ENCODE data around the gene SLMAP. TPM values are rescaled to one million over a fixed set of nuclear protein-coding genes. Genes with fewer than 3 reads are reported as not detected.
A peak's percentile ranks its signal among the peaks of the same experiment; 100 is the strongest.

The SLMAP gene
- total RNA-seq (2014; rRNA removed; shearing (Covaris generic)), result 33.5 and 40.7 TPM in 2 replicates

- no peaks in the 10 kb centered on the region for H3K27me3 ChIP-seq (ENCODE audit: control insufficient read depth, insufficient read depth, low read length)
- H3K36me3 ChIP-seq (replicated peaks; ENCODE audit: control insufficient read depth, insufficient read depth, low read length), result peaks cover 1% of the 10 kb centered on the region; the same call in 1 of the 2 replicates
- DNase-seq, result peak; percentile 93
- H3K4me3 ChIP-seq (ENCODE audit: insufficient read depth, low read depth, low read length), result peak within 1 kb of the TSS; percentile 88
Observed at GRCh38 chr3:57755741-57756527, at the start of gene SLMAP. SLMAP (plus strand) TSS chr3:57756309; CDS start chr3:57757652, 1,343 bp downstream.

- no peaks in the 10 kb centered on the region for H3K36me3 ChIP-seq (replicated peaks; ENCODE audit: control insufficient read depth, insufficient read depth, low read length)
- DNase-seq, result no peak
- H3K4me3 ChIP-seq (ENCODE audit: insufficient read depth, low read depth, low read length), result no peak overlapping the region
- H3K27me3 ChIP-seq (ENCODE audit: control insufficient read depth, insufficient read depth, low read length), result no peaks in the 10 kb centered on the region
Observed at GRCh38 chr3:57706462-57706861, 49.6 kb upstream of the SLMAP start.

GRCh38 chr3:57709031-57709430 is 47.1 kb upstream of the SLMAP start:
- Histone ChIP-seq H3K36me3 (replicated peaks; ENCODE audit: control insufficient read depth, insufficient read depth, low read length) (no peaks in the 10 kb centered on the region), H3K4me3 (ENCODE audit: insufficient read depth, low read depth, low read length) (no peak overlapping the region), H3K27me3 (ENCODE audit: control insufficient read depth, insufficient read depth, low read length) (no peaks in the 10 kb centered on the region)
- no peak for DNase-seq

GRCh38 chr3:57709559-57709958 is 46.5 kb upstream of the SLMAP start:
- Histone ChIP-seq H3K4me3 (ENCODE audit: insufficient read depth, low read depth, low read length) (no peak overlapping the region), H3K36me3 (replicated peaks; ENCODE audit: control insufficient read depth, insufficient read depth, low read length) (no peaks in the 10 kb centered on the region), H3K27me3 (ENCODE audit: control insufficient read depth, insufficient read depth, low read length) (no peaks in the 10 kb centered on the region)
- DNase-seq, result no peak

GRCh38 chr3:57715686-57716085 is 40.4 kb upstream of the SLMAP start:
- no peaks in the 10 kb centered on the region for H3K27me3 ChIP-seq (ENCODE audit: control insufficient read depth, insufficient read depth, low read length)
- no peak for DNase-seq

GRCh38 chr3:57717205-57717868 is 38.8 kb upstream of the SLMAP start:
- DNase-seq, result no peak
- Histone ChIP-seq H3K4me3 (ENCODE audit: insufficient read depth, low read depth, low read length) (no peak overlapping the region), H3K27me3 (ENCODE audit: control insufficient read depth, insufficient read depth, low read length) (no peaks in the 10 kb centered on the region), H3K36me3 (replicated peaks; ENCODE audit: control insufficient read depth, insufficient read depth, low read length) (no peaks in the 10 kb centered on the region)

More at GRCh38 chr3:57715686-57716085, 40.4 kb upstream of the SLMAP start:
- Histone ChIP-seq H3K36me3 (replicated peaks; ENCODE audit: control insufficient read depth, insufficient read depth, low read length) (no peaks in the 10 kb centered on the region), H3K4me3 (ENCODE audit: insufficient read depth, low read depth, low read length) (no peak overlapping the region)

- no peaks in the 10 kb centered on the region for H3K36me3 ChIP-seq (replicated peaks; ENCODE audit: control insufficient read depth, insufficient read depth, low read length)
- no peak for DNase-seq
Observed at GRCh38 chr3:57718118-57718517, 38.0 kb upstream of the SLMAP start.

GRCh38 chr3:57726397-57726796 is 29.7 kb upstream of the SLMAP start:
- no peak overlapping the region for H3K4me3 ChIP-seq (ENCODE audit: insufficient read depth, low read depth, low read length)
- DNase-seq, result no peak
- no peaks in the 10 kb centered on the region for H3K27me3 ChIP-seq (ENCODE audit: control insufficient read depth, insufficient read depth, low read length)
- no peaks in the 10 kb centered on the region for H3K36me3 ChIP-seq (replicated peaks; ENCODE audit: control insufficient read depth, insufficient read depth, low read length)

More at GRCh38 chr3:57718118-57718517, 38.0 kb upstream of the SLMAP start:
- H3K27me3 ChIP-seq (ENCODE audit: control insufficient read depth, insufficient read depth, low read length), result no peaks in the 10 kb centered on the region
- H3K4me3 ChIP-seq (ENCODE audit: insufficient read depth, low read depth, low read length), result no peak overlapping the region

- no peaks in the 10 kb centered on the region for H3K27me3 ChIP-seq (ENCODE audit: control insufficient read depth, insufficient read depth, low read length)
- H3K36me3 ChIP-seq (replicated peaks; ENCODE audit: control insufficient read depth, insufficient read depth, low read length), result no peaks in the 10 kb centered on the region
- DNase-seq, result no peak
- no peak overlapping the region for H3K4me3 ChIP-seq (ENCODE audit: insufficient read depth, low read depth, low read length)
Observed at GRCh38 chr3:57727106-57727505, 29.0 kb upstream of the SLMAP start.

GRCh38 chr3:57729334-57730045 is 26.6 kb upstream of the SLMAP start:
- DNase-seq, result no peak
- Histone ChIP-seq H3K27me3 (ENCODE audit: control insufficient read depth, insufficient read depth, low read length) (no peaks in the 10 kb centered on the region), H3K36me3 (replicated peaks; ENCODE audit: control insufficient read depth, insufficient read depth, low read length) (no peaks in the 10 kb centered on the region), H3K4me3 (ENCODE audit: insufficient read depth, low read depth, low read length) (no peak overlapping the region)

GRCh38 chr3:57730682-57731081 is 25.4 kb upstream of the SLMAP start:
- DNase-seq, result no peak
- H3K36me3 ChIP-seq (replicated peaks; ENCODE audit: control insufficient read depth, insufficient read depth, low read length), result no peaks in the 10 kb centered on the region
- no peaks in the 10 kb centered on the region for H3K27me3 ChIP-seq (ENCODE audit: control insufficient read depth, insufficient read depth, low read length)
- no peak overlapping the region for H3K4me3 ChIP-seq (ENCODE audit: insufficient read depth, low read depth, low read length)

GRCh38 chr3:57731311-57731710 is 24.8 kb upstream of the SLMAP start:
- Histone ChIP-seq H3K36me3 (replicated peaks; ENCODE audit: control insufficient read depth, insufficient read depth, low read length) (no peaks in the 10 kb centered on the region), H3K4me3 (ENCODE audit: insufficient read depth, low read depth, low read length) (no peak overlapping the region), H3K27me3 (ENCODE audit: control insufficient read depth, insufficient read depth, low read length) (no peaks in the 10 kb centered on the region)
- DNase-seq, result no peak

- no peak for DNase-seq
Observed at GRCh38 chr3:57733790-57734189, 22.3 kb upstream of the SLMAP start.

GRCh38 chr3:57735405-57735804 is 20.7 kb upstream of the SLMAP start:
- no peaks in the 10 kb centered on the region for H3K36me3 ChIP-seq (replicated peaks; ENCODE audit: control insufficient read depth, insufficient read depth, low read length)
- no peaks in the 10 kb centered on the region for H3K27me3 ChIP-seq (ENCODE audit: control insufficient read depth, insufficient read depth, low read length)
- no peak for DNase-seq
- no peak overlapping the region for H3K4me3 ChIP-seq (ENCODE audit: insufficient read depth, low read depth, low read length)

More at GRCh38 chr3:57733790-57734189, 22.3 kb upstream of the SLMAP start:
- Histone ChIP-seq H3K36me3 (replicated peaks; ENCODE audit: control insufficient read depth, insufficient read depth, low read length) (no peaks in the 10 kb centered on the region), H3K4me3 (ENCODE audit: insufficient read depth, low read depth, low read length) (no peak overlapping the region), H3K27me3 (ENCODE audit: control insufficient read depth, insufficient read depth, low read length) (no peaks in the 10 kb centered on the region)
